ENCODE results near the gene RHOA. TPM values are rescaled to one million over a fixed set of nuclear protein-coding genes. Genes with fewer than 3 reads are reported as not detected.
"Not testable (repeated sequence)": the region's sequence is repeated elsewhere in the genome, so short reads cannot be mapped to it uniquely, and the experiment has no call there.

Gene RHOA
- total and polyA plus RNA-seq, 5 experiments from 2014 or later: 235 to 683 (median 478) TPM

DNA sequence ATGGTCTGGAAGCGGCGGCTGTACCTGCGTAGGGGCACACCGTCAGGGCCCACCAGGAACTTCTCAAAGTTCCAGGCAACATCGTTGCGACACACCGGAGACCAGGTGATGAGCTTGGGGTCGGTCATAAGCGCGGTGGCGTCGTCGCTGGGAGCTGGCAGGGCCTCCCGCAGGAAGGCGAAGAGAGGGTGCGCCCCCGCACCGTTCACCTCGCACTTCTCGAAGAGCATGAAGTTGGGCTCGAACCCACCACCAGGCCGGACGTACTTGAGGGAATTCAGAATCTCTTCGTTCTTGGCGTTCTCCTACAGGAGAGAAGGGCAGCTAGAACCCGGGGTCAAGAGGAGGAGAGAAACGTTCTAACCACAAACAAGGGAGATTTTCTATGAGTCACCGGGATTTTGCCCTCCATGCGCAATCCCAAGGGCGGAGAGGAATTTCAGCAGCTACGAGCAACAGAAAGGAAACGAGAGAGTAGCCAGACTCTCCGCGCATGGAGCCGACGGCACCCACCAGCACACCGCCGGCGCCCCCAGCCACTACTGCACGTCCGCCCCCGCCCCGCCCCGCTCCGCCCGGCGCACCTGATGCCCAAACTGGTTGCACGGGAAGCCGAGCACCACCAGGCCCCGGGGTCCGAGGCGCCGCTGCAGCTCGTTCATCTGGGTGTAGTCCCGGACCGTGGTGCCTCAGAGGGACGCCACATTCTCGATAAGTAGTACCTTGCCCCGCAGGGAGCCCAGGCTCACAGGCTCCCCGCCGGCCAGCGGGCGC is 54.1 kb downstream of the RHOA start:
- H3K9me3 Mint-ChIP-seq, H3K27me3 Mint-ChIP-seq: not testable (repeated sequence)
- peak; percentile 38 to 73 (median 54) for DNase-seq
- H3K4me3 Mint-ChIP-seq: peak overlapping the region; percentile 87 to 98 (median 95)
- ATAC-seq: peak; percentile 53 to 60
- H3K4me1 Mint-ChIP-seq: peaks cover 17 to 45% (median 34%) of the 10 kb centered on the region in 4 donors
- H3K36me3 Mint-ChIP-seq: peaks cover 0 to 47% (median 22%) of the 10 kb centered on the region in 3 donors
- POLR2A ChIA-PET: interaction anchor here (0.7 to 4.9 kb wide), 14 partner anchors 9 to 264 kb away, joined by 3 to 69 read pairs (median 4); partner anchors contain the start of genes DAG1, NICN1, QRICH1 and RHOA
- H3K27ac Mint-ChIP-seq: peak overlapping the region; percentile 90 to 99 (median 96)

DNA sequence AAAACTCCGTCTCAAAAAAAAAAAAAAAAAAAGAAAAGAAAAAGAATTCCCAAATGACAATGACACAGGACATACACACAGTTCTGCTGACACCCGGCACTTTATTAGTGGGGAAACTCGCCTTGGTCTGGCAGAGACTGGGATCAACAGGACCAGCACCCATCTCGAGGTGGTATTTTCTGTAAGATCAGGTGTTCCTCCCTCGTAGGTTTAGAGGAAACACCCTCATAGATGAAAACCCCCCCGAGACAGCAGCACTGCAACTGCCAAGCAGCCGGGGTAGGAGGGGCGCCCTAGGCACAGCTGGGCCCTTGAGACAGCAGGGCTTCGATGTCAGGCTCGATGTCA is 54.7 kb downstream of the RHOA start:
- peaks cover 14 to 42% (median 32%) of the 10 kb centered on the region in 4 donors for H3K4me1 Mint-ChIP-seq
- not testable (repeated sequence) for H3K27me3 Mint-ChIP-seq, H3K9me3 Mint-ChIP-seq
- POLR2A ChIA-PET: interaction anchor here (0.7 to 4.9 kb wide), 13 partner anchors 9 to 263 kb away, joined by 3 to 69 read pairs (median 4); partner anchors contain the start of genes NICN1, QRICH1, RHOA and TCTA
- peak in 5 of 10 donors; percentile 10 to 68 (median 54) for DNase-seq
- peak overlapping the region; percentile 90 to 99 (median 96) for H3K27ac Mint-ChIP-seq
- H3K4me3 Mint-ChIP-seq: peak overlapping the region; percentile 87 to 98 (median 95)
- ATAC-seq: peak; percentile 38 to 68
- peaks cover 0 to 42% (median 17%) of the 10 kb centered on the region in 3 donors for H3K36me3 Mint-ChIP-seq

DNA sequence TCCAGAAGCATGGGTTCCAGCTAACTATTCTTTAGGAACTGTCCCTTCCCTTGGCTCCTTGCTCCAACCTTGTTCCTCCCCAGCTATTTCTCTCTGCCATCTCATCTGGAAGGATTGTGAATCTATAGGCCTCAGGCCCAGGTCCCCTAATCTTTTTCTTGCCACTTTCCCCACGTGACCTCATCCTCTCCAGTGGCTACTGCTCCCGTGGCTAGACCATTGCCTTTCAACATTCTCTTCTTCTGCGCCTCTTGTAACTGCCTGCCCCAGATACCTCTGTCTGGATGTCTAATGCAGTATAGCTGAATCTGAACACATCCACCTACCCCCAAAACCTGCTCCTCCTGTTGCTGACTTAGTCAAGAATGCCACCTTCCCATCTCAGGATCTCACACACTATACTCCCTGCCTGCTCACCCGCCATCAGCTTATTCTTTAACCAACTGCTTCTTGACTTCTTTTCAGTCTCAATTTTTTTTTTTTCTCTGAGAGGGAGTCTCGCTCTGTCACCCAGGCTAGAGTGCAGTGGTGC is 58.8 kb downstream of the RHOA start:
- Mint-ChIP-seq H3K27ac (peak overlapping the region in 9 of 10 donors; percentile 32 to 82 (median 50)), H3K36me3 (peaks cover 0 to 11% (median 5%) of the 10 kb centered on the region in 3 donors), H3K4me1 (peaks cover 15 to 60% (median 28%) of the 10 kb centered on the region in 4 donors), H3K9me3 (no peaks in the 10 kb centered on the region), H3K4me3 (peak overlapping the region in 1 of 10 donors; percentile 19), H3K27me3 (no peaks in the 10 kb centered on the region)
- ATAC-seq (no peak), DNase-seq (no peak)
- POLR2A ChIA-PET: interaction anchor here (0.5 to 2.9 kb wide), 3 partner anchors 9 to 39 kb away, joined by 3 to 19 read pairs (median 3); partner anchors contain the start of gene USP4

DNA sequence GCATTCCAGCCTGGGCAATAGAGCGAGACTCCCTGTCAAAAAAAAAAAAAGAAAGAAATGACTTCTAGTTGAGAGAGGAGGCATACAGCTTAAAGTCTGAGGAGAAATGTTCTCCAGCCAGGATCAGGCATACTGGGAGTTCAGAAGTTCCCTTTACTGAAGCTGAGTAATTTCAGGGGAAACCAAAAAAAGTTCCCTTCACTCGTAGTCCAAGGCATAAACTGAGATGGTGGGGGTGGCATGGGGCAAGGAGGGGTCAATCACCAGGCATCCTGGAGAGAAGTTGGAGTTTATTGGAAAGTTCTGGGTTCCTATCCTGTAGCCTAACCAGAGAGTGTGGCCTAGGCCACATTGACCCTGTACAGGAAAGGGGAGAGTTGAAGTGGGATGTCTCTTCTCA is 59.5 kb downstream of the RHOA start:
- POLR2A ChIA-PET: interaction anchor here (0.5 to 2.9 kb wide), 4 partner anchors 12 to 111 kb away, joined by 3 to 19 read pairs (median 3); partner anchors contain the start of gene USP4
- Mint-ChIP-seq H3K9me3 (no peaks in the 10 kb centered on the region), H3K4me1 (peaks cover 12 to 58% (median 25%) of the 10 kb centered on the region in 4 donors), H3K27me3 (no peaks in the 10 kb centered on the region), H3K36me3 (peaks cover 0 to 11% (median 5%) of the 10 kb centered on the region in 3 donors), H3K4me3 (peak overlapping the region in 1 of 10 donors; percentile 45), H3K27ac (peak overlapping the region in 4 of 10 donors; percentile 40 to 89 (median 50))
- no peak for ATAC-seq
- no peak for DNase-seq

DNA sequence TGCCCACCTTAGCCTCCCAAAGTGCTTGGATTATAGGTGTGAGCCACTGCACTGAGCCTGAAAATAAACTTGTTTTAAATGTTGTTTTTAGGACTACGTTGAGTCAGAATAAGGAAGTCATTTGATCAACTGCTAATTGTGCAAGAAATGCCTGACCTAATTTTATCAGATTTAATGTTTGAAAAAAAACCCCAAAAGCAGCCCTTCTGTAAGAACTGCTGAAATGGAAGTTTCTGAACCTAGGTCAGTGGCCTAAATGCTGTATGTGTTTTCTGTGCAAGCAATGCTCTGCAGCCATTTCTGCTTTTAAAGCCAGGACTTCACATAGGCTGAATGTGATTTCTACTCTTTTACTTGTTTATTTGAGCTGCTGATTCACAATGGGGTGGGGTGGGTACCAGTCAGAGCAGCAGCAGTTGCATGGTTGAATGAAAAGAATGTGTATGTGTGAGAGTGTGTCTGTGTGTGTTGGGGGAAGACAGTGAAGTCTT is 60.2 kb downstream of the RHOA start:
- no peaks in the 10 kb centered on the region for H3K27me3 Mint-ChIP-seq
- peak overlapping the region in 1 of 10 donors; percentile 45 for H3K4me3 Mint-ChIP-seq
- peaks cover 11 to 60% (median 20%) of the 10 kb centered on the region in 4 donors for H3K4me1 Mint-ChIP-seq
- H3K36me3 Mint-ChIP-seq: peaks cover 0 to 10% (median 5%) of the 10 kb centered on the region in 3 donors
- H3K9me3 Mint-ChIP-seq: no peaks in the 10 kb centered on the region
- DNase-seq: no peak
- POLR2A ChIA-PET: interaction anchor here (0.6 to 2.9 kb wide), 3 partner anchors 9 to 112 kb away, joined by 3 to 19 read pairs (median 3); partner anchors contain the start of gene USP4
- peak overlapping the region in 8 of 10 donors; percentile 2 to 89 (median 46) for H3K27ac Mint-ChIP-seq
- ATAC-seq: no peak

DNA sequence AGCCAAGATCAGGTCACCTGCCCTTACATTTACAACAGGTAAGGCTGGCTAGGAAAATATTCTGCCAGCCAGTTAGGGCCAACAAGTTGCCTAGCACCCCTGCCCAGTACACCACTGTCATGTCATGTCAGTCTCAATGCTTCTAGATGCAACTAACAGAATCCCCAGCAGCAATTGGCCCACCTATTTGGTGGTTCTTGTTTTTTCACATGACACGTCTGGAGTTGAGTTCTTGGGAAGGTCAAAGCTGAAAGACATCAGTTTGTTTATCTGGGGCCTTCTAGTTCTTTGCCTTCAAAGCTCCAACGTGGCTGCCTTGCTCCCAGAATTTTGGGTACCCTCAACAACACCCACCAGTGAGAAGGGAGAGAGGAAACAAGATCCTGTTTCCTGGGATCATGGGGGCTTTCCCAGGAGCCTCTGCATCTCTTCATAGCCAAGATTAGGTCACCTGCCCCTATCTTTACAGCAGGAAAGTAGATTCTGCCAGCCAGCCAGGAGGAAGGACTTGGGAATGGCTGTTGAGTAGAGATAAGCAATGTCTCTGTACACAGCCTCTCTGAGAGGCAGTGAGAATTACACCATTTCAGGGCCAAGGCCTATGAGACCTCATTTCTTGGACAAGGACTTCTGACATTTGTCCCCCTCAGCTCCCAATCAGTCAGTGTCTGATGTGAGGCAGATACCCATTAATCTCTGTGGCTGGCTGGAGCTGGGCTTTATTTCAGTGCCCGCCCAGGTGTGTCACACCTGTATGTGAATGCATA is 62.2 kb downstream of the RHOA start:
- Mint-ChIP-seq H3K4me3 (no peak overlapping the region), H3K27me3 (no peaks in the 10 kb centered on the region), H3K36me3 (peaks cover 0 to 2% (median 0%) of the 10 kb centered on the region in 3 donors), H3K27ac (peak overlapping the region in 1 of 10 donors; percentile 23), H3K4me1 (peaks cover 9 to 54% (median 15%) of the 10 kb centered on the region in 4 donors), H3K9me3 (no peaks in the 10 kb centered on the region)
- ATAC-seq: no peak
- POLR2A ChIA-PET: interaction anchor here (0.6 to 1.0 kb wide), 3 partner anchors 10 to 330 kb away, joined by 3 to 7 read pairs (median 5); partner anchors contain the start of gene USP4
- DNase-seq: no peak

DNA sequence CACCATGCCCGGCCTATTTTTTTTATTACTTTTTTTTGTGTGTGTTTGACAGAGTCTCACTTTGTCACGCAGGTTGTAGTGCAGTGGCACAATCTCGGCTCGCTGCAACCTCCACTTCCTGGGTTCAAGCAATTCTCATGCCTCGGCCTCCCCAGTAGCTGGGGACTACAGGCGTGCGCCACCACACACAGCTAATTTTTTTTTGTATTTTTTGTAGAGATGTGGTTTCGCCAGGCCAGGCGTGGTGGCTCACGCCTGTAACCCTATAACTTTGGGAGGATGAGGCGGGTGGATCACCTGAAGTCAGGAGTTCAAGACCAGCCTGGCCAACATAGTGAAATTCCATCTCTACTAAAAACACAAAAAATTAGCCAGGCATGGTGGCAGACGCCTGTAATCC is 63.4 kb downstream of the RHOA start:
- H3K27me3 Mint-ChIP-seq, DNase-seq, ATAC-seq, H3K27ac Mint-ChIP-seq, H3K9me3 Mint-ChIP-seq, H3K4me3 Mint-ChIP-seq, H3K36me3 Mint-ChIP-seq: not testable (repeated sequence)
- peaks cover 9 to 55% (median 15%) of the 10 kb centered on the region in 4 donors for H3K4me1 Mint-ChIP-seq
- POLR2A ChIA-PET: interaction anchor here (0.6 to 1.0 kb wide), 3 partner anchors 7 to 18 kb away, joined by 3 to 8 read pairs (median 3); partner anchors contain the start of gene GPX1

DNA sequence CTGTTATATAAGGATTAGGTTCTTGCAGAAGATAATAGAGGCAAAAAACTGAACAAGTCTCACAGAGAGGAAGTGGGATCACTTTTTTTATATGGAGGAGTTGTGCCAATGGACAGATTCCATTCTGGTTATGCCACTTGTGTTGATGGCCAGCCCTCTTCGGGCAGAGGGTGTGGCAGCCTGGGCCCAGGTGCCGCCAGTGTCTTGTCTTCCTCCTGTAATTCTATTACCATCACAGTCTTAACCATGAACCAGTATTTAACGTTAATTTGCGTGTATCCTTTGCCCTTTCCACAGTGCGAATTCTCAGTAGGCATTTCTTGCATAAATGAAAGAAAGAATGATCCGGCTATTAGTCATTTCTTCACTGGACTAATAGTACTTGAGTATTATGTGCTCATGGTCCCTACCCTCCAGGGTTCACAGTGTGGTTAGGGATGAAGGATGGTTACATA is 65.0 kb downstream of the RHOA start:
- H3K27ac Mint-ChIP-seq: peak overlapping the region in 2 of 10 donors; percentile 36 to 58
- POLR2A ChIA-PET: no interaction called here
- H3K4me3 Mint-ChIP-seq: no peak overlapping the region
- H3K27me3 Mint-ChIP-seq: no peaks in the 10 kb centered on the region
- DNase-seq (no peak), ATAC-seq (no peak)
- H3K9me3 Mint-ChIP-seq: no peaks in the 10 kb centered on the region
- no peaks in the 10 kb centered on the region for H3K36me3 Mint-ChIP-seq
- H3K4me1 Mint-ChIP-seq: peaks cover 8 to 56% (median 16%) of the 10 kb centered on the region in 4 donors

DNA sequence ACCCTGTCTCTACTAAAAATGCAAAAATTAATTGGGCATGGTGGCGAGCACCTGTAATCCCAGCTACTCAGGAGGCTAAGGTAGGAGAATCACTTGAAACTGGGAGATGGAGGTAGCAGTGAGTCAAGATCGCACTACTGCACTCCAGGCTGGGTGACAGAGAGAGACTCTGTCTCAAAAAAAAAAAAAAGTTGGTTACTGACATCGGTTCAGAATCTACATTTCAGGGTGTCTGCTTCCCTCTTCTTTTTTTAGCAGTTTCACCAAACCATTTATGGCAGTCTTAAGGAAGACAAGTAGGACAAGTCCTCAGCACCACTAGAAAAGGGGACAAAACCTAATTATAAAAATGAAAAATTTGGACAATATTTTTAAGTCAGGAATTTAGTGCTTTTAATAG is 68.6 kb downstream of the RHOA start:
- H3K27me3 Mint-ChIP-seq: no peaks in the 10 kb centered on the region
- no peaks in the 10 kb centered on the region for H3K9me3 Mint-ChIP-seq
- no peak for ATAC-seq
- peaks cover 0 to 1% (median 0%) of the 10 kb centered on the region in 3 donors for H3K36me3 Mint-ChIP-seq
- POLR2A ChIA-PET: interaction anchor here (0.7 to 1.3 kb wide), 8 partner anchors 8 to 887 kb away, joined by 3 to 7 read pairs (median 4); no protein-coding TSS in a partner anchor
- H3K27ac Mint-ChIP-seq: peak overlapping the region in 3 of 10 donors; percentile 57 to 97 (median 97)
- DNase-seq: no peak
- H3K4me1 Mint-ChIP-seq: peaks cover 25 to 66% (median 43%) of the 10 kb centered on the region in 4 donors
- H3K4me3 Mint-ChIP-seq: no peak overlapping the region

DNA sequence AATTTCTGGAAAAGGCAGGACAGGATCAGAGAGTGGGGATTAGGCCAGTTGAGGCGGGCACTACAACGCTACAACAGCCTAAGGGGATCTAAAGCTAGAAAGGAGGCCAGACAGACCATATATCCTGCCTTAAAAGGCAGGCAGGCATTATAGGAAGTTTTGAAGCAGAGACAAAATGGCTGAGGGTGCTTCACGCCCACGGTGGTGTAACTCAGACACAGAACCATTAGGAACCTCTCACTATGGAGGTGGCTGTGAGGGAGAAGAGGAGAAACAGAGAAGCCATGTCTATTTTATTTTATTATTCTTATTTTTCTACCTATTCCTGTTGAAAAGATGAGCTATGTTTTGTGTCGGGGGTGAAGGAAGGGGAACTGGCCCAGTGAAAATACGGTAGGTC is 69.8 kb downstream of the RHOA start:
- peak overlapping the region; percentile 85 to 99 (median 97) for H3K27ac Mint-ChIP-seq
- ATAC-seq (no peak), DNase-seq (no peak)
- no peaks in the 10 kb centered on the region for H3K27me3 Mint-ChIP-seq
- POLR2A ChIA-PET: interaction anchor here (0.8 to 1.2 kb wide), 3 partner anchors 47 to 249 kb away, joined by 4 to 6 read pairs (median 5); partner anchors contain the start of genes QRICH1 and RHOA
- peaks cover 27 to 66% (median 46%) of the 10 kb centered on the region in 4 donors for H3K4me1 Mint-ChIP-seq
- H3K4me3 Mint-ChIP-seq: peak overlapping the region in 9 of 10 donors; percentile 10 to 71 (median 62)
- H3K36me3 Mint-ChIP-seq: peaks cover 0 to 7% (median 0%) of the 10 kb centered on the region in 3 donors
- H3K9me3 Mint-ChIP-seq: no peaks in the 10 kb centered on the region

DNA sequence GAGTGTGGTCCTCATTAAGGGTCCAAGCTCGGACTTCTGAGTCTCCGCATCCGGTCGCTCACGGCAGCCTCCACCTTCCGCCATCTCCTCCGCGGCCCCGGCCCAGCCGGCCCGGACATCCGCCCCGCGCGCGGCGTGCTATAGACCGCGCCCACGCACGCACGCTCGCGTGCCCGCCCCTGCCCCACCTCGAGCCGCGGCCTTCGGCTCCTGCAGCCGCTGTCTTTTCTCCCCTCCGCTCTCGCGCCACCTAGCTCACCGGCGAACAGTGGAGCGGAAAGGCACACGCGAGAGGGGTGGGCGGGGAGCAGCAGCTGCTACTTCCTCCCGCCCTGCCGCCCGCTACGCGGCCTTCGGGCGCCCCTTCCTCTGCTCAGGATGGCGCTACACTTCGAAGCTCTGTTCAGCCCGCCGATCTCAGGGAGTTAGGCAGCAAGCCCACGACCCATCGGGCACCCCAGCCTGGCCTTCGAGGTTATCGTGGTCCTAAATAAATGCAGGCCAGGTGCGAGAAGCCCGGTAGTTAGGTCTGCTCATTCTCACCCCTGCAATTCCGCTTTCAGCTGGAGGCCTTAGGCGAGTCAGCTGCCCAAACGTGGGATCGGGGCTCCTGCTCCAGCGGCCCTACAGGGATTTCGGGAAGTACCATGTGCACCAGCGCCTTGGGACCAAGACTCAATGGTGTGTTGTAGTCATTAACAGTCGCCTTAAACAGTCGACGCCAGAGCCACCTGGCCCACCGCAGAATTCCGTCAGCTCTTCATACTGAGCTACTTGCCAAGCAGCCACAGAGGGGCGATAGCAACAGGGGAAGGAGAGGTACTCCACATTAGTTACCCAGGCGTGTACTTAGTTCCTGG is 71.6 kb downstream of the RHOA start, which contains the start of gene USP4:
Gene USP4, minus strand, starts transcription at position 113 of the 860 bp plus-strand sequence. Its CDS starts 29 bp downstream, at position 84.
- Mint-ChIP-seq H3K4me3 (peak within 1 kb of the TSS; percentile 82 to 99 (median 92)), H3K27me3 (no peaks in the 10 kb centered on the region), H3K4me1 (peaks cover 30 to 57% (median 45%) of the 10 kb centered on the region in 4 donors), H3K36me3 (peaks cover 0 to 23% (median under 1%) of the 10 kb centered on the region in 3 donors), H3K9me3 (no peaks in the 10 kb centered on the region), H3K27ac (peak within 1 kb of the TSS; percentile 97 to 99 (median 98))
- peak; percentile 87 to 89 for ATAC-seq
- POLR2A ChIA-PET: interaction anchor here (0.6 to 3.1 kb wide), 33 partner anchors 10 to 982 kb away, joined by 3 to 75 read pairs (median 5); partner anchors contain the start of genes BSN, CCDC71, DAG1 and GPX1
- peak; percentile 81 to 96 (median 88) for DNase-seq

Measured in naive thymus-derived CD8-positive, alpha-beta T cell (primary cell).